Measurements from ENCODE around the gene POFUT2.

DNA sequence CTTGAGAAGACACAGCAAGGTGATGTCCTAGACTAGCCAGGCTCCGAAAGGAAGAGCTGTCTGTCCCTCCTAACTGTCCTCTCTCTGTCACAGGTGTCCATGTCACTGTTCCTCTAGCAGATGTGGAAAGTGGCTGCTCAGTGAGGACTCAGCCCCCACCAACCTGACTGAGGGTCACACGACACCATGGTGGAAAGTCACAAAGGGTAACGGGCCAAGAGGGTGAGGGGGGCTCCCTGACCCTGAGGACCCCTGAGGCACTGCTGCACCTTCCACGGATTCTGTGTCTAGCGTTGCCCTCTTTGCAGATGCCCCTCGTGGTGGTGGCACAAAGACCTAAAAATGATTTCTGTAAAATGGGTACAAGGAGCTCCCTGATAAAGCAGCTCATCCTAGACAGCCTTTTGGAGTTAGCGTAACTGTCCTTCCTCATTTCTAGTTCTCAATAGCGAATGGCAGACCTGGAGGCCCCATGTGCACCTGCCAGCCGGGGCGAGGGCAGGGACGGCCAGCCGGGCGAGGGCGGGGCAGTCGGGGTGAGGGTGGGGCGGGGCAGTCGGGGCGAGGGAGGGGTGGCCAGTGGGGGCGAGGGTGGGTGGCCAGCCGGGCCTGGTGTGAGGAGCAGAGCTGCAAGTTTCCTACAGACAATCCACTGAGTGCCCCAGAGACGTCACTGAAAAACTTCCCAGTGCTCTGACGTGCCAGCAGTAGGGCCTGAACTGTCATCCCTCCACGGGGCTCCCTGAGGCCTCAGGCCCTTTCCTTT lies 23.4 kb downstream of the POFUT2 start:
- TF ChIP-seq, protein P1, sequence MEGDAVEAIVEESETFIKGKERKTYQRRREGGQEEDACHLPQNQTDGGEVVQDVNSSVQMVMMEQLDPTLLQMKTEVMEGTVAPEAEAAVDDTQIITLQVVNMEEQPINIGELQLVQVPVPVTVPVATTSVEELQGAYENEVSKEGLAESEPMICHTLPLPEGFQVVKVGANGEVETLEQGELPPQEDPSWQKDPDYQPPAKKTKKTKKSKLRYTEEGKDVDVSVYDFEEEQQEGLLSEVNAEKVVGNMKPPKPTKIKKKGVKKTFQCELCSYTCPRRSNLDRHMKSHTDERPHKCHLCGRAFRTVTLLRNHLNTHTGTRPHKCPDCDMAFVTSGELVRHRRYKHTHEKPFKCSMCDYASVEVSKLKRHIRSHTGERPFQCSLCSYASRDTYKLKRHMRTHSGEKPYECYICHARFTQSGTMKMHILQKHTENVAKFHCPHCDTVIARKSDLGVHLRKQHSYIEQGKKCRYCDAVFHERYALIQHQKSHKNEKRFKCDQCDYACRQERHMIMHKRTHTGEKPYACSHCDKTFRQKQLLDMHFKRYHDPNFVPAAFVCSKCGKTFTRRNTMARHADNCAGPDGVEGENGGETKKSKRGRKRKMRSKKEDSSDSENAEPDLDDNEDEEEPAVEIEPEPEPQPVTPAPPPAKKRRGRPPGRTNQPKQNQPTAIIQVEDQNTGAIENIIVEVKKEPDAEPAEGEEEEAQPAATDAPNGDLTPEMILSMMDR (IDR thresholded peaks at IDR 0.05 in 4 of 5, conservative IDR thresholded peaks at IDR 0.05 in 1 of 5): no peak
- no peak for TF ChIP-seq POLR2A (IDR thresholded peaks at IDR 0.05)

Data from gastrocnemius medialis (tissue), 4 donors.